Measurements from ENCODE around the gene PSMG1.
"Not testable (repeated sequence)": the region's sequence is repeated elsewhere in the genome, so short reads cannot be mapped to it uniquely, and the experiment has no call there.

The PSMG1 gene

DNA sequence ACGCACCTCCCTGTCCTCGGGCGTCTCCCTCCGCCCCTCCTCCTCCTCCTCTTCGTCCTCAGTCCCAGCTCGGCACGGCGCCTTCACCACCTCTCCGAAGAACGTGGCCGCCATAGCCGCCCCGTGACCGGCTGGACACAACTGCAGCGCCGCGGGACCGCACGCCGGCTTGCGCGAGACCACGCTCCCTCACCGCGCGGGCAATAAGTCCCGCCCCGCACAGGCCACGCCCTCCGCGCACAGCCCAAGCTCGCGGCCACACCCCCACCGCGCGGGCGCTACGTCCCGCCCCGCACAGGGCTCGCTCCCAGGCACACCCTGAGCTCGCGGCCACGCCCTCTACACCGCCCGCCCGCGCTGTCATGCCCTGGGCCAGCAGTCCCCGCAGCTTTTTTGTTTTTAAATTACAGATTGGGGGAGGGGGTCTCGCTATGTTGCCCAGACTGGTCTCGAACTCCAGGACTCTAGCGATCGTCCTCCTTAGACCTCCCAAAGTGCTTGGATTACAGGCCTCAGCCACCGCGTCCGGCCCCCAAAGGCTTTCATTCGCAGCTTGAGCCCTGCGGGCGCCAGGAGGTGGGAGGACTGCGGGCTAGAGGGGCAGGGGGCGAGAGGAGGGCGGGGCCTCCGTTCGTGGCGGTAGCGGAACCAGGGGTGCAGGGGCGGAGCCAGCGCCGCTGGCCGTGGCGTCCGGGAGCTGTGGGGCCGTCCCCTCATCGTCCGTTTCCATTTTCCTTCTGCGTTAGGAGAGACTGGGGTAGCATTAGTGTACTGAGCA is at the start of gene PSMG1:
PSMG1 (minus strand) TSS at position 180 of the 778 bp plus-strand sequence; CDS start at position 114, 66 bp downstream.
- DNase-seq: peak; percentile 97

DNA sequence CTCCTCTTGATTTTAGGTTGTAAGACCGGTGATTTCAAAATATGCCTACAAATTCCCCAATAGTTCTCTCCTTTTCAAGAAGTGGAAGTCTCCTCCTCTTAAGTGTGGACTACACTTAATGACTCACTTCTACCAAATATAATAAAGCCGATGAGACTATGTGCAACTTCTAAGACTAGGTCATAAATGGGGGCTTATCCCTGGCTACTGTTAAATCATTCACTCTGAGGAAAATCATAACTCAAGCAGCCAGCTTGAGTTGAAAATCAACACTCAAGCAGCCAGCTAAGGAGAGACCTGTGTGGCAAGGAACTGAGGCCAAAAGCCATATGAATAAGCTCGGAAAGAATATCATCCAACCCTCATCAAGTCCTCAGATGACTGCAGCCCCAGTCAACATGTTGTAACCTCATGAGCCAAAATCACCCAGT is 49.6 kb upstream of the PSMG1 start:
- peak; percentile 65 for DNase-seq

- DNase-seq: no peak
Observed at GRCh38 chr21:39224930-39225329, 41.7 kb upstream of the PSMG1 start.

- DNase-seq: no peak
Observed at GRCh38 chr21:39221997-39222486, 38.8 kb upstream of the PSMG1 start.

DNA sequence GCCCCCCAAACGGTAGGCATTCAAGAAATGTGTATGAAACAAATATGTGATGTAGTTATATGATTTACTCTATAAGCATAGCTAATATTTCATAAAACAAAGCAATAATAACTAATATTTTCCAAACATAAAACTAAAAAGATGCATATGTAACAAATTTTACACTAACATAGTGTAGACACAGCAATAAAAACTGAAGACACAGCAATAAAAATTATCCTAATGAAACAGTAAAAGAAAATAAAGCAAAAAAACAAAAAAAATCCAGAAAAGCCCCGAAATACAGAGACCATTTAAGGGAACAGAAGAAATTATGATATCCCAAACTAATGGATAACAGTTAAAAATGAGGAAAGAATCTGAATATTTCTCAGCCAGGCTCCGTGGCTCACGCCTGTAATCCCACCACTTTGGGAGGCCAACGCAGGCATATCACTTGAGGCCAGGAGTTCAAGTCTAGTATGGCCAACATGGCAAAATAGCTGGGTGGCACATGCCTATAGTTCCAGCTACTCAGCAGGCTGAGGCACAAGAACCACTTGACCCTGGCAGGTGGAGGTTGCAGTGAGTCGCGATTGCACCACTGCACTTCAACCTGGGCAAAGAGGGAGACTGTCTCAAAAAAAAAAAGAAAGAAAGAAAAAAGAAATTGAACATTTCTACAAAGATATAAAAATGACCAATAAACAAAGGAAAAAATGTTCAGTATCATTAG is 38.2 kb upstream of the PSMG1 start:
- DNase-seq: no peak

DNA sequence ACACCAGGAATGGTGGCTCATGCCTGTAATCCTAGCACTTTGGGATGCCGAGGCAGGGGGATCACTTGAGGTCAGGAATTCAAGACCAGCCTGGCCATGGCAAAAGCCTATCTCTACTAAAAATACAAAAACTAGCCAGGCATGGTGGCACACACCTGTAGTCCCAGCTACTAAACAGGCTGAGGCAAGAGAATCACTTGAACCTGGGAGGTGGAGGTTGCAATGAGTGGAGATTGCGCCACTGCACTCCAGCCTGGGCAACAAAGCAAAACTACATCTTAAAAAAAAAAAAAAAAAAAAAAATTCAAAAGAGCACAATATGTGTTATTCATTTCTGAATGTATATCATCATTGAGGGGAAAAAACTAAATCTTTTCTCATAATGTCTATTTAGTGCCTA is 37.6 kb upstream of the PSMG1 start:
- DNase-seq: not testable (repeated sequence)

DNA sequence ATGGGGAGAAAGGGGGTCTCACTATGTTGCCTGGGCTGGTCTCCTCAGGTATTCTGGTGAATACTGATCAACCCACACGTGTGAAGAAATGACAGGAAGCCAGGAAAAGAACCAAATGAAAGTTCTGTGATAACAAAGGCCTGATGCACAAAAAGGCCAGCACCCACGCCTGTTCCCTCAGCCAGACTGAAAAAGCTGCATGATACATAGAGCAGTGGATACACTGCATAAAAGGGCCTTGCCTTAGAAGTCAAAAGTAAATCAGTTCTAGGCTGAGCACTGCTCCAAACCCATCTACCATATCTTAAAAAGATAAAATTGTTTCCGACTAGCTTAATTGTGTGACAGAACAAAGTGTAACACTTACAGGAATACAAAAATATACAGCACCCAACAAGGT is 36.9 kb upstream of the PSMG1 start:
- DNase-seq: no peak

DNA sequence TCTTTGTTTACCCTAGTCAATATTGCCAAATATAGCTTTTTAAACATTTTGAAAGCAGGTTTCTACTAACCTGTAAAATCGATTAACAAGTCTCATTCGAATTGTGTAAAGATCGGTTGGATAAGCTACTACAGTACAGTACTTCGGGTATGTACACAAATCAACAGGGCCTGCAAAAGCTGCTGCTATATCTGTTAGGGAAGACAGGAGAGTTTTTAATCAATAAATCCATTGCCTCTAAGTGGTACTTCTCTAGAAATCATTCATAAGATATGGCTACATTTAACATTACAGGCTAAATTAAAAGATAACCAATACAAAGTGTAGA is 34.8 kb upstream of the PSMG1 start:
- DNase-seq: no peak

GRCh38 chr21:39217356-39218081 is 34.3 kb upstream of the PSMG1 start:
- no peak for DNase-seq

DNA sequence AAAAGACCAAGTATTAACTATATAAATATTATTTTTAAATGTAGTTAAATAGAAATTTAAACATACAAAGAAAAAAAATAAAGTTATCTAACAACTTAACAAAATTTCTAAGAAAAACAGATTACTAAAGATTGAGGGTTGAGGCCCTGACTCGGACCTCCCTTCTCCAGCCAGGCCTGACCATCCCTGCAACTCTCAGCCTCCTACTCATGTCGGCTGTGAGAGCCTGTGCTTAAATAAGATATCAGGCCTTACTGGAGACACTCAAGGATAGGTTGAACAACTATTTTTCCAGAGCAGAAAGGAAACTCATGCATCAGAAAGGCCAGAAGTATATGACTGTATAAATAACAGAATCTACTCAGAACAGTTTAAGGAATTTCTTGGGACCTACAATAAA is 33.0 kb upstream of the PSMG1 start:
- DNase-seq: no peak

GRCh38 chr21:39215078-39215477 is 31.8 kb upstream of the PSMG1 start:
- no peak for DNase-seq

GRCh38 chr21:39209334-39209688 is 26.1 kb upstream of the PSMG1 start:
- no peak for DNase-seq

- no peak for DNase-seq
Observed at GRCh38 chr21:39208624-39209333, 25.5 kb upstream of the PSMG1 start.

DNA sequence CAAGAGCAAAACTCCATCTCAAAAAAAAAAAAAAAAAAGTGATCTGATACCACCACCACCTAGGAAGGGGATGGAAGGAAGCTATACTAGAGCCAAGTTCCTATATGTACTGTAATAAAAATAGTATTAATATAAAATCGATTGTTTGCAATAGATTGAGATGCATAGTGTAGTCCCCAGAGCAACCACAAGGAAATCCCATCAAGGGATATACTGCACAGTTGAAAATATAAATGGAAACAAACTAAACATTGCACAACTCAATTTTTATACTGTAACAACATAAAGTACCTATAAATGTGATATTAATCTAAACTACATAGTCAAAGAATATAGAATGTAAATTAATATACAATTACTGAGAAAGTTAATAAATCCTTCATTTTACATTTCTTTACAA is 20.9 kb upstream of the PSMG1 start:
- no peak for DNase-seq

GRCh38 chr21:39198800-39199199 is 15.5 kb upstream of the PSMG1 start:
- DNase-seq: no peak

DNA sequence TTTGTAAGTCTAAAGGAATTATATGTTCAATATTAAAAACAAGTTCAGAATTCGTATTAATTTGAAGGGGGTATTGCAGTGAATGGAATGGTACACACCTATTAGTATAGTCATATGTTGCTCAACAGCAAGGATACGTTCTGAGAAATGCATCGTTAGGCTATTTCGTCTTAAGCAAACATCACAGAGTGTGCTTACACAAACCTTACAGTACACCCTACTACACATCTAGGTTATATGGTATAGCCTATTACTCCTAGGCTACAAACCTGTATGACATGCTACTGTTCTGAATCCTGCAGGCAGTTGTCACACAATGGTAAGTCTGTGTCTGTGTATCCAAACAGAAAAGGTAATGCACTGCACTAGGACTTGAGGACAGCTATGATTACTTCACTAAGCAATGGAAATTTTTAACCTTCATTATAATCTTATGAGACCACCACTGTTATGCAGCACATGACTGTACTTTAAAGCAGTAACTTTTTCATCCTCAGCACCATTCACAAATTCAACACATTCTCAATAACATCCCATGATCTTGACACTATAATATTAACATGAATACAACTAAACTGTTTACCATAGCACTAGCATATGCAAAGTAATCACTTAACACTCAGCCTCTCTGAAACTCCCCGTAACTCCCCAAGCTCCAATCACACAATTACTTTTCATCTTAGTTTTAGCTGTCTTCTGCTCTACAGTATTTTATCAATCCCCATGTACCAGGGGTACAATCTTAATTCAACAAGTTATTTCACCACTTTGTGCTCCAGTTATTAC is 14.4 kb upstream of the PSMG1 start:
- DNase-seq: no peak

GRCh38 chr21:39196838-39197237 is 13.6 kb upstream of the PSMG1 start:
- no peak for DNase-seq

- DNase-seq: no peak
Observed at GRCh38 chr21:39196310-39196709, 13.1 kb upstream of the PSMG1 start.

- DNase-seq: no peak
Observed at GRCh38 chr21:39193380-39193779, 10.1 kb upstream of the PSMG1 start.

GRCh38 chr21:39189857-39190604 is 6.8 kb upstream of the PSMG1 start:
- DNase-seq: no peak

GRCh38 chr21:39188521-39189139 is 5.4 kb upstream of the PSMG1 start:
- DNase-seq: no peak

Measured in inflammatory macrophage treated with lipopolysaccharide for 4 hours (primary cell).